Esophagus squamous epithelium (tissue), 4 donors: ENCODE measurements around the gene PRKCE.

Experiments
- CTCF ChIP-seq, 6 experiments: fragments of 450-650 bp in 4 of 6; fragments of 200-600 bp in 2 of 6; sonication (generic) in 2 of 6; IDR thresholded peaks; one replicate each; pipeline ENCODE4 v1.5.1; 2016 to 2019; ENCODE audit warnings: antibody characterized with exemption in 6 of 6, mild to moderate bottlenecking in 4 of 6, moderate library complexity in 4 of 6
- POLR2A ChIP-seq, 4 donors: fragments of 450-650 bp; IDR thresholded peaks; one replicate each; pipeline ENCODE4 v1.6.1; 2017; ENCODE audit warnings: antibody characterized with exemption in 4 of 4, mild to moderate bottlenecking in 4 of 4, moderate library complexity in 3 of 4

- TF ChIP-seq CTCF (IDR thresholded peaks at IDR 0.05) (no peak), POLR2A (IDR thresholded peaks at IDR 0.05) (no peak)
Observed at GRCh38 chr2:45771261-45771660, 119.8 kb downstream of the PRKCE start.
